HG03432 (cell line): ENCODE measurements around the gene CCDC74B.
"Not testable (repeated sequence)": the region's sequence is repeated elsewhere in the genome, so short reads cannot be mapped to it uniquely, and the experiment has no call there.

ENCODE experiments used
- ATAC-seq: cut with Tn5 transposase; IDR thresholded peaks from one replicate; pipeline ENCODE4 v1.9.1; 2021; ENCODE audit warnings: mild to moderate bottlenecking, moderate library complexity; ENCODE audit not compliant: unreplicated experiment

The CCDC74B gene

DNA sequence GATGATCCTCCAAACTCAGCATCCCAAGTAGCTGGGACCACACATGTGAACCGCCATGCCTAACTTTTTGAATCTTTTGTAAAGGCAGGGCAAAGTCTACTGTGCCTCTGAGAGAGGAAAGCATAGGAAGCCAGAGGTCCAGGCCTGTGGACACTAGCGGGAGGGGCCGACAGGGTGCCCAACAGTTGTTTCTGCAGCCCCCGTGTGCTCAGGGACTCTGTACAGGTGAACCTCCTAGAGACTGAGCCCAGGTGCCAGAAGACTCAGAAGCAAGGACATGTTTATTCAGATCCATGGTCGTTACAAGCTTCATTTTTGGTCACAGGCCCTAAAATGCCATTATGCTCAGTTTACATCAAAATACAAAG lies 6.2 kb upstream of the CCDC74B start:
- not testable (repeated sequence) for ATAC-seq

- no peak for ATAC-seq
These were observed 5.6 kb upstream of the CCDC74B start for GRCh38 chr2:130150181-130151144.

DNA sequence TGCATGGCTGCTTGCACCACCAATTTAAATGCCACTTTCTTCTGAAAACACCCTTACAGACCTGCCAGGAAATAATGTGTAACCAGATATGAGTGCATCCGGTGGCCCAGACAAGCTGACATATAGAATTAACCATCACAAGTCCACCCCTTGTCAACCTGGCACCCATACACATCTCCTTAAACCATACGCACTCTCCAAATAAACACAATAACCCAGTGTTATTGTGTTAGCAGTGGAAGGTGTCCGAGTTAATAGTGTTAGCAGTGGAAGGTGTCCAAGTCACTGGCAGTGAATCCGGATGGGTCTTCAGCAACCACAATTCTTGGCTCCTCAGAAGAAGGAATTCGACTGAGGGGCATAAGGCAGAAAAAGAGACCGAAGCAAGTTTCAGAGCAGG lies 3.6 kb upstream of the CCDC74B start:
- ATAC-seq, result not testable (repeated sequence)

GRCh38 chr2:130143266-130144039 lies 1.5 kb downstream of the CCDC74B start:
- ATAC-seq, result not testable (repeated sequence)

- not testable (repeated sequence) for ATAC-seq
These were observed 2.3 kb downstream of the CCDC74B start for GRCh38 chr2:130142396-130143265.

- ATAC-seq, result not testable (repeated sequence)
These were observed 3.1 kb downstream of the CCDC74B start for GRCh38 chr2:130141645-130142370.

DNA sequence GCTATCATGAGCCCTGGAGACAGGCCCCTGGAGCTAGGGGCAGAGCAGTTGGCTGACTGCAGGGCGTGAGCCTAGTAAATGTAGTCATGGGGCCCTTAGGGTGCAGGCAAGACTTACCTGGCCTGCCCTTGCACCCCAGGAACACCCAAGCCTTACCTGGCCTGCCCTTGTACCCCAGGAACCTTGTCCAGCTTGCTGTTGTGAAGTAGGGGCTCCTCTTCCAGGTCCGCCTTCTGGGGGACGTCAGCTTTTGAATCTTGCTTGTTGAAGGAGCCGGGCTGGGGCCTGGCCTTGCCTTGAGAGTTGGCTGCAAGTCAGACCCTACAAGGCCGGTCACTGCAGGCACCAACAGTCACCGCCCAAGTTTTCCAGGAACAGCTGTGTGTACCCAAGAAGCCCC lies 3.9 kb downstream of the CCDC74B start:
- ATAC-seq, result not testable (repeated sequence)

- ATAC-seq, result not testable (repeated sequence)
These were observed 4.4 kb downstream of the CCDC74B start for GRCh38 chr2:130140516-130140915.

GRCh38 chr2:130139331-130140280 lies 5.3 kb downstream of the CCDC74B start:
- not testable (repeated sequence) for ATAC-seq

- not testable (repeated sequence) for ATAC-seq
These were observed 6.1 kb downstream of the CCDC74B start for GRCh38 chr2:130138841-130139251.

DNA sequence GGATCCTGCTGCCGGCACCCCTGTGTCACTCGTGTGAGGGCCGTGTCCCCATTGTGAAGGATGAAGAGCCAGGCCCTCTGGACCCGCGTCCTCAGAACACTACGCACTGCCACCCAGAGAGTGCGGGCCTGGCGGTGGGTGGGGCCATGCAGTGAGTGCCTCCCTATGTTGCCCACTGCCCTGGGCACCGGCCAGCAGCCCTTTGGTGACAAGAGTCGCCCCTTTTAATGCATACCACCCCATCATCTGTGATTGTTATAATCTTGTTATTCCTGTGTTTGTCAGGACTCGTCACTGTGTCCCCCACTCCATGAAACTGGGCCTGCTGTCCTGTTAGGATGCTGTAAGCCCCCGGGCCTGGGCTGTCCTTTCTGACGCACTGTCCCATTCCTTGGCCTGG lies 6.6 kb downstream of the CCDC74B start:
- not testable (repeated sequence) for ATAC-seq

DNA sequence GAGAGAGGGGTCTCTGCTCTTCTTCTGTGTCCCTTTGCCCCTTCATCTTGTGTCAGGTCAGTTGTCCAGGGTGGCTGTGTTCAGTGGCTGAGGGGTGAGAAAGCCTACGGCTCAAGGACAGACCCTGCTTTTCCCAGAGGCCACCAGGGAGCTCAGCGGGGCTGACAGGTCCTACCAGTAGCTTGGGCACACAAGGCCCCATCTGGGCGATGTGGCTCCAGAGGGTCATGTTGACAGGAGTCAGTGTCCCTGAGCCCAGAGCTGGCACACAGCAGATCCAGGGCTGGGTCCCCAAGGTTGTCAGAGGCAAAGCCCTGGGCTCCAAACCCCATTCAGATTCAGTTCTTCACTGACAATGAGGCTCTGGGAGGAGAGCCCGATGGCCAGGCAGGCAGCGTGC lies 7.8 kb downstream of the CCDC74B start:
- not testable (repeated sequence) for ATAC-seq

DNA sequence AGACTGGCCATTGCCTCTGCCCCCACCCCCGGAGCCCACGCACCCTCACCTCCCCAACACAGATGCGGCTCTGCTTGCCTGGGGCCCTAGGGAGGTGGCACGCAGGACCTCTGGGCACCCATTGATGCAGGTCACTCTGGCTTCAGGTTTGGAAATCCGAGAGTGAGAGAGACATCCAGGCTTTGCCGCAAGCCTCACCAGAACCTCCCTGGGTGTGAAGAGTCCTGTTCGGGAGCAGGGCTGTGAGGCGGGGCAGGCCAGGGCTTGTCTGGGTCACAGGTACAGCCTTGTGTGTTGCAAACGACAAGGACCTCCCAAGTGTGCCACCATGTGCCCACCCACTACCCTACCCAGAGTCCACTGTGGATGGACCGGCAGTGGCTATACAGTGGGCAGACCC lies 8.4 kb downstream of the CCDC74B start:
- not testable (repeated sequence) for ATAC-seq

DNA sequence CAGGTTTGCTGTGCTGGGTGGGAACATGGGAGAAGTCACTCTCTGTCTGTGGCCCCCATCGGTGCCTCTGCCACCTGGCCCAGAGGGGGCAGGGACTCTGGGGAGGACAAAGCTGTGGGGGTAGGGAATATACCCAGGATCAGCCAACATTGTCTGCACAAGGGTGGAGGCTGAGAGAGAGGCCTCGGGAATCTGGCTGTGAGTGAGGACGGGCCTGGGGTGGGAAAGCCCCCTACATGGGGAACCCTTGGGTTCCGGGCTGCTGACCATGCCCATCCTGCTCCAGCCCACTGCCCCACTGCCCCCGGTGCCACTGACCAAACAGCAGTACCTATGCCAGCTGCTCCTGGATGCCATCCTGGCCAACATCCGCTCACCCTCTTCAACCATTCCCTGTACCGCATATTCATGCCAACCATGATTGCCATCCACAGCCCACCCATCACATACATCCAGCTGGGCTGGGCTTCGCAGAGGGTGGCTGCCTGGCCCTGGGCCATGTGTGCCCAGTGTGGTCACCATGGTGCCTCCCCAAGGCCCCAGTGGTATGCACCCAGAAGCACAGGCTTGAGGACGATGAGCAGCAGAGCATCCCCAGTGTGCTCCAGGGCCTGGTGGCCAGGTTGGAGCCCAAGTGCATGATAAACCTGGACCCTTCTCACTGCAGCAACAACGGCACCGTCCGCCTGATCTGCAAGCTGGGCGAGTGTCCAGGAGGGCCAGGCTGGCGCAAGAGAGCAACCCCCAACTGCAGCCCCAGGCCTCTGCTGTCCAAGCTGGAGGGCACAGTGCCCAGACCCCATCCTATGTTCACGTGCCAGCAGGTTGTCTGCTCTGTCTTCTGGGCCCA lies 9.0 kb downstream of the CCDC74B start:
- no peak for ATAC-seq

- ATAC-seq, result not testable (repeated sequence)
These were observed 15.6 kb downstream of the CCDC74B start, which contains the start of gene POTEF for GRCh38 chr2:130129120-130129829. POTEF (minus strand) TSS chr2:130129222; CDS start chr2:130120515, 8,707 bp downstream.

GRCh38 chr2:130128464-130128863 lies 16.4 kb downstream of the CCDC74B start:
- ATAC-seq, result not testable (repeated sequence)

DNA sequence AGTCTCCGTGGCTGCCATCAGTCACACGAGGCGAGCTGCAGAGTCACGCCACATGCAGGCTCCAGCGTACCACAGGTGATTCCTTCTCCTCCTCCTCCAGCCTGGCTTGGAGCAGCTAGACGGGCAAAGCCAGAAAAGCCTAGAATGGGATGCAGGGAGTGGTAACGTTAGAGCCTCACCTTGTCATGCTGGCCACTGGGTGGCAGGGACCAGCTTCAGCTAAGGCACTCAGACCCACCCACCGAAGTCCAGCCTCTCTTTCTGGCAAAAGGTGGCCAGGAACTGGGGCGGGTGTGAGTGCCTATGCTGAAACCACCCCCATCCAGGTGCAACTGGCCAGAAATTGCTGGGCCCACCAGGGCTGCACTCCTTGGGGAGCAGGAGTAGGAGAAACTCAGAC lies 17.2 kb downstream of the CCDC74B start:
- ATAC-seq, result not testable (repeated sequence)
